HCT116 (cell line): ENCODE results near the gene RHOG. TPM values are rescaled to one million over a fixed set of nuclear protein-coding genes. Genes with fewer than 3 reads are reported as not detected.
A peak's percentile ranks its signal among the peaks of the same experiment; 100 is the strongest.
"Not testable (repeated sequence)": the region's sequence is repeated elsewhere in the genome, so short reads cannot be mapped to it uniquely, and the experiment has no call there.

Experiments
- ATAC-seq: fragments of 200-7000 bp; cut with Tn5 transposase; 2 replicates; pipeline ENCODE4 v1.9.1; 2020; ENCODE audit warnings: mild to moderate bottlenecking, moderate library complexity
- BruUV-seq: library from RNA; stranded (reverse); fragments of 400-500 nt; replicated peaks from 2 replicates; lab custom pipeline; 2021; lab: Mats Ljungman, UMichigan
- CTCF ChIA-PET: fragments of 300-600 bp; sonication (Branson Sonifier 250); formaldehyde crosslinking; loops from one replicate; lab custom pipeline; 2021; ENCODE audit warnings: antibody characterized with exemption; lab: Charles Lee
- POLR2A ChIA-PET: fragments of 300-600, 350-600 bp; sonication (Branson Sonifier 250); formaldehyde crosslinking; loops from one replicate; lab custom pipeline; 2021; ENCODE audit warnings: antibody characterized with exemption; lab: Charles Lee
- RAD21 ChIA-PET, 2 experiments: fragments of 300-600 bp; sonication (Branson Sonifier 250); formaldehyde crosslinking; loops; one replicate each; lab custom pipeline; 2023; ENCODE audit warnings: low total read pairs in 2 of 2; ENCODE audit not compliant: uncharacterized antibody in 2 of 2, unreplicated experiment in 2 of 2, low non-redundant PET in 1 of 2; lab: Charles Lee
- DNase-seq: peaks from one replicate; pipeline ENCODE4 v3.0.0-alpha.2; 2010; ENCODE audit warnings: low read depth, low spot score
- H2AFZ ChIP-seq: fragments of 200-600 bp; shearing (Covaris generic), sonication (generic); 2 replicates; pipeline ENCODE4 v1.6.1; 2017; ENCODE audit warnings: low read depth, mixed run types, mixed read lengths, antibody characterized with exemption, low read length; ENCODE audit not compliant: poor library complexity, severe bottlenecking
- H3K27ac ChIP-seq: 2 replicates; pipeline ENCODE4 v1.5.1; 2012; ENCODE audit warnings: low read depth, low read length
- H3K27me3 ChIP-seq: fragments of 200-600 bp; sonication (generic); 2 replicates; pipeline ENCODE4 v1.6.1; 2016; ENCODE audit warnings: mixed run types, low read length, mixed read lengths; ENCODE audit not compliant: insufficient read depth
- H3K36me3 ChIP-seq, 2 experiments: fragments of 200-500 bp in 1 of 2; fragments of 200-600 bp in 1 of 2; sonication (Bioruptor generic) in 1 of 2; sonication (generic) in 1 of 2; 2 replicates each; pipeline versions ENCODE4 v1.5.1 to v1.6.1; 2014 to 2016; ENCODE audit warnings: low read length in 2 of 2, inconsistent platforms in 1 of 2, mixed read lengths in 1 of 2, mixed run types in 1 of 2; ENCODE audit not compliant: insufficient read depth in 2 of 2, control insufficient read depth in 1 of 2
- H3K4me1 ChIP-seq, 2 experiments: fragments of 200-600 bp in 1 of 2; sonication (generic) in 1 of 2; 2 replicates each; pipeline versions ENCODE4 v1.5.1 to v1.6.1; 2012 to 2017; ENCODE audit warnings: low read length in 2 of 2, inconsistent platforms in 1 of 2, mild to moderate bottlenecking in 1 of 2, mixed read lengths in 1 of 2, mixed run types in 1 of 2, moderate library complexity in 1 of 2; ENCODE audit not compliant: insufficient read depth in 2 of 2, control insufficient read depth in 1 of 2
- H3K4me2 ChIP-seq: fragments of 200-600 bp; sonication (generic); 2 replicates; pipeline ENCODE4 v1.6.1; 2017; ENCODE audit warnings: mixed run types, low read length, mixed read lengths
- H3K4me3 ChIP-seq, 2 experiments: fragments of 200-600 bp in 1 of 2; sonication (generic) in 1 of 2; replicated peaks in 1 of 2; 2 replicates each; pipeline ENCODE4 v1.5.1; 2011 to 2016; ENCODE audit warnings: low read length in 2 of 2, control low read depth in 1 of 2, low read depth in 1 of 2, mild to moderate bottlenecking in 1 of 2, mixed read lengths in 1 of 2, mixed run types in 1 of 2
- H3K79me2 ChIP-seq: fragments of 200-600 bp; sonication (generic); 2 replicates; pipeline ENCODE4 v1.6.1; 2017; ENCODE audit warnings: mild to moderate bottlenecking, mixed run types, low read length, moderate library complexity, mixed read lengths; ENCODE audit not compliant: insufficient read depth
- H3K9ac ChIP-seq: fragments of 200-600 bp; sonication (generic); 2 replicates; pipeline ENCODE4 v1.6.1; 2016; ENCODE audit warnings: low read length, mixed read lengths
- H3K9me2 ChIP-seq: fragments of 200-600 bp; sonication (generic), shearing (Covaris generic); 2 replicates; pipeline ENCODE4 v1.6.1; 2017; ENCODE audit warnings: mixed run types, mild to moderate bottlenecking, moderate library complexity; ENCODE audit not compliant: insufficient read depth
- H3K9me3 ChIP-seq, 2 experiments: fragments of 200-500 bp in 1 of 2; fragments of 200-600 bp in 1 of 2; sonication (Bioruptor generic) in 1 of 2; sonication (generic) in 1 of 2; 2 replicates each; pipeline ENCODE4 v1.6.1; 2014 to 2017; ENCODE audit warnings: low read length in 2 of 2, mixed read lengths in 2 of 2, inconsistent platforms in 1 of 2, low read depth in 1 of 2, mild to moderate bottlenecking in 1 of 2, mixed run types in 1 of 2, moderate library complexity in 1 of 2; ENCODE audit not compliant: control insufficient read depth in 1 of 2, insufficient read depth in 1 of 2
- H4K20me1 ChIP-seq: fragments of 200-600 bp; sonication (generic), shearing (Covaris generic); 2 replicates; pipeline ENCODE4 v1.6.1; 2017; ENCODE audit warnings: mixed run types, mild to moderate bottlenecking, moderate library complexity; ENCODE audit not compliant: insufficient read depth
- CTCF ChIP-seq, 3 experiments: fragments of 200-600 bp in 1 of 3; sonication (generic) in 1 of 3; IDR thresholded peaks in 2 of 3; conservative IDR thresholded peaks in 1 of 3; 2 replicates each; pipeline ENCODE4 v1.5.1; 2012 to 2017; ENCODE audit warnings: low read depth in 2 of 3, low read length in 2 of 3, antibody characterized with exemption in 1 of 3, borderline replicate concordance in 1 of 3, control low read depth in 1 of 3, mild to moderate bottlenecking in 1 of 3, mixed read lengths in 1 of 3, mixed run types in 1 of 3, moderate library complexity in 1 of 3; ENCODE audit not compliant: insufficient read depth in 1 of 3
- FOSL1 ChIP-seq: IDR thresholded peaks from 2 replicates; pipeline ENCODE4 v1.6.1; 2012; ENCODE audit warnings: low read depth
- ZBTB33 ChIP-seq: IDR thresholded peaks from 2 replicates; pipeline ENCODE4 v1.6.1; 2011; ENCODE audit warnings: mild to moderate bottlenecking, low read length, moderate library complexity; ENCODE audit not compliant: insufficient replicate concordance; ENCODE audit errors: extremely low read depth
- intact Hi-C: fragments of 100-400 bp; cut with micrococcal nuclease; formaldehyde crosslinking; loops from 2 replicates; pipeline ENCODE4 v1.10.0; 2022
- total RNA-seq: library from RNA; stranded (reverse); gene quantifications from one replicate; pipeline ENCODE4 v1.2.1, GENCODE V29; 2021; ENCODE audit not compliant: unreplicated experiment

RHOG gene
- total RNA-seq, 1 experiment from 2014 or later, result 49.1 TPM

- intact Hi-C loops, POLR2A ChIA-PET, RAD21 ChIA-PET, H3K9me2 ChIP-seq, H4K20me1 ChIP-seq, H3K9me3 ChIP-seq, CTCF ChIA-PET, H3K27ac ChIP-seq, H3K36me3 ChIP-seq, BruUV-seq, H3K27me3 ChIP-seq, H3K4me3 ChIP-seq, H3K79me2 ChIP-seq, H2AFZ ChIP-seq, DNase-seq, H3K9ac ChIP-seq, ATAC-seq: not testable (repeated sequence)
- peaks cover 9 to 31% of the 10 kb centered on the region in 2 experiments; a peak in 3 of 4 replicates for H3K4me1 ChIP-seq
- peak overlapping the region; percentile 4; the same call in 1 of the 2 replicates for H3K4me2 ChIP-seq
Observed at GRCh38 chr11:3860898-3861393, 20.2 kb upstream of the RHOG start.

- Histone ChIP-seq H3K27ac (no peak overlapping the region), H4K20me1 (no peaks in the 10 kb centered on the region), H3K4me3 (no peak overlapping the region), H3K36me3 (no peaks in the 10 kb centered on the region), H3K27me3 (no peaks in the 10 kb centered on the region), H3K4me2 (peak overlapping the region; percentile 4; the same call in 1 of the 2 replicates), H3K9ac (no peak overlapping the region), H3K4me1 (peaks cover 9 to 31% of the 10 kb centered on the region in 2 experiments; a peak in 3 of 4 replicates), H3K9me3 (no peaks in the 10 kb centered on the region), H3K9me2 (no peaks in the 10 kb centered on the region), H2AFZ (no peak overlapping the region), H3K79me2 (peaks cover 3% of the 10 kb centered on the region; the same call in 1 of the 2 replicates)
- BruUV-seq, result no TSS peak
- no peak for DNase-seq
- intact Hi-C loops, result no loop called here
- ChIA-PET CTCF (interaction anchor here (2.0 to 2.3 kb wide), 2 partner anchors 11 to 19 kb away, joined by 9 to 10 read pairs; partner anchors contain the start of gene RHOG), POLR2A (interaction anchor here (0.6 kb wide), 1 partner anchor 8 kb away, joined by 3 read pairs; no protein-coding TSS in a partner anchor), RAD21 (no interaction called here)
- TF ChIP-seq FOSL1 (no peak), ZBTB33 (no peak), CTCF (IDR thresholded peaks at IDR 0.05 in 2 of 3, conservative IDR thresholded peaks at IDR 0.05 in 1 of 3; ENCODE audit: borderline replicate concordance in 1 of 3, insufficient read depth in 1 of 3, low read depth in 2 of 3, low read length in 2 of 3) (no peak)
- no peak for ATAC-seq
Observed at GRCh38 chr11:3860375-3860774, 19.6 kb upstream of the RHOG start.
